Measurements from ENCODE around the gene EID1.

GRCh38 chr15:48871542-48871941 is 6.4 kb upstream of the EID1 start:
- no peak for TF ChIP-seq WHSC1 (IDR thresholded peaks at IDR 0.05; ENCODE audit: low read length)
- no peak for TF ChIP-seq EP300 (IDR thresholded peaks at IDR 0.05; ENCODE audit: low read length)
- TF ChIP-seq, protein P1, sequence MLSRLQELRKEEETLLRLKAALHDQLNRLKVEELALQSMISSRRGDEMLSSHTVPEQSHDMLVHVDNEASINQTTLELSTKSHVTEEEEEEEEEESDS (CRISPR knock-in tag; IDR thresholded peaks at IDR 0.05) = no peak
- TF ChIP-seq HNRNPK (IDR thresholded peaks at IDR 0.05; ENCODE audit: low read depth, low read length, poor library complexity, severe bottlenecking) = no peak
- TF ChIP-seq MAX (CRISPR knock-in tag; IDR thresholded peaks at IDR 0.05) = no peak
- TF ChIP-seq, protein P2, sequence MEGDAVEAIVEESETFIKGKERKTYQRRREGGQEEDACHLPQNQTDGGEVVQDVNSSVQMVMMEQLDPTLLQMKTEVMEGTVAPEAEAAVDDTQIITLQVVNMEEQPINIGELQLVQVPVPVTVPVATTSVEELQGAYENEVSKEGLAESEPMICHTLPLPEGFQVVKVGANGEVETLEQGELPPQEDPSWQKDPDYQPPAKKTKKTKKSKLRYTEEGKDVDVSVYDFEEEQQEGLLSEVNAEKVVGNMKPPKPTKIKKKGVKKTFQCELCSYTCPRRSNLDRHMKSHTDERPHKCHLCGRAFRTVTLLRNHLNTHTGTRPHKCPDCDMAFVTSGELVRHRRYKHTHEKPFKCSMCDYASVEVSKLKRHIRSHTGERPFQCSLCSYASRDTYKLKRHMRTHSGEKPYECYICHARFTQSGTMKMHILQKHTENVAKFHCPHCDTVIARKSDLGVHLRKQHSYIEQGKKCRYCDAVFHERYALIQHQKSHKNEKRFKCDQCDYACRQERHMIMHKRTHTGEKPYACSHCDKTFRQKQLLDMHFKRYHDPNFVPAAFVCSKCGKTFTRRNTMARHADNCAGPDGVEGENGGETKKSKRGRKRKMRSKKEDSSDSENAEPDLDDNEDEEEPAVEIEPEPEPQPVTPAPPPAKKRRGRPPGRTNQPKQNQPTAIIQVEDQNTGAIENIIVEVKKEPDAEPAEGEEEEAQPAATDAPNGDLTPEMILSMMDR (IDR thresholded peaks at IDR 0.05 in 2 of 3, conservative IDR thresholded peaks at IDR 0.05 in 1 of 3; ENCODE audit: insufficient read depth in 2 of 3, low read depth in 1 of 3, low read length in 3 of 3) = no peak
- no peak for TF ChIP-seq PHF21A (IDR thresholded peaks at IDR 0.05; ENCODE audit: borderline replicate concordance, low read depth)
- TF ChIP-seq CBX8 (IDR thresholded peaks at IDR 0.05; ENCODE audit: borderline replicate concordance, extremely low read depth, low read depth, low read length, poor library complexity, severe bottlenecking) = no peak
